CD4-positive, alpha-beta T cell treated with Interleukin-17A for 4 hours (primary cell): ENCODE measurements around the gene KCNIP3.
"Not testable (repeated sequence)": the region's sequence is repeated elsewhere in the genome, so short reads cannot be mapped to it uniquely, and the experiment has no call there.

ENCODE experiments used
- DNase-seq: peaks from one replicate; pipeline ENCODE4 v3.0.0-alpha.2; 2020; ENCODE audit warnings: mixed read lengths

KCNIP3 gene

GRCh38 chr2:95349568-95350322 is 52.6 kb downstream of the KCNIP3 start:
- no peak for DNase-seq

GRCh38 chr2:95350368-95350767 is 53.2 kb downstream of the KCNIP3 start:
- DNase-seq, result no peak

DNA sequence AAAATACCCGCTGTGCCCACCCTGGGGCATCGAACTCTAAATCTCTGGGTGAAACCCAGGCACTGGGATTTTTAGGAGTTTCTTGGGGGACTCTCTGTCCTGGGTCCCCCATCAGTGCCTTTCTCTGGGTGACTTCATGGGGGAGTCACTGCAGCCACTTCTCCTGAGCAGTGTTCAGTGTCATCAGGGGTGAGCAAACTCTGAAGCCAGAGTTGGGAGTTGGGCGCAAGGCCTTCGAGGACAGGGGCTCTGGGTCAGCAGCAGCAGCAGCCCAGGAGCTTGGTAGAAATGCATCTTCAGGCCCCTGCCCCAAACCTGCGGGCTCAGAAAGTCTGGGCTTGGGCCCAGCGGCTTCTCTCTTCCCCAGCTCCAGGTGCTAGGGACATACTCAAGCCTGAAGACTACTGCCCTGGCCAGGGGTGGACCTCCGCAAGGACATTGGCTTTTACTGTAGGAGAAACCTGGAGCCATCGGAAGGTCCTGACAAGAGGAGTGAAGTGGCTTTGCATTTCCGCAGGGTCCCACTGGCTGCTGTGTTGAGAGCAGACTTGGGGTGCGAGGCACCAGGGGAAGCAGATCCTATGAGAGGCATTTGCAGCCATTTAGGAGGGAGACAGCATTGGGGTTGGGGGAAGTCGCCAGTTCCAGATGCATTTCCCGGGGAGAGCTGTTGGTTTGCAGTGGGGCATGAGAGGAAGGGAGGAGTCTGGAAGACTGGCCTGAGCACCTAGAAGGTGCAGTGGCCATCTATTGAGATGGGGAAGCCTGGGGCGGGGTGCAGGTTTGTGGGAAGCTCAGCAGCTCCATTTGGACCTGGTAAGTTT is 53.8 kb downstream of the KCNIP3 start:
- no peak for DNase-seq

GRCh38 chr2:95351598-95351915 is 54.4 kb downstream of the KCNIP3 start:
- no peak for DNase-seq

- no peak for DNase-seq
These were observed 55.3 kb downstream of the KCNIP3 start for GRCh38 chr2:95352310-95353054.

GRCh38 chr2:95353055-95353575 is 56.0 kb downstream of the KCNIP3 start:
- DNase-seq, result no peak

GRCh38 chr2:95353613-95354468 is 56.7 kb downstream of the KCNIP3 start:
- no peak for DNase-seq

GRCh38 chr2:95354469-95354901 is 57.3 kb downstream of the KCNIP3 start:
- DNase-seq, result no peak

GRCh38 chr2:95354925-95355324 is 57.8 kb downstream of the KCNIP3 start:
- DNase-seq, result no peak

GRCh38 chr2:95355486-95355885 is 58.3 kb downstream of the KCNIP3 start:
- not testable (repeated sequence) for DNase-seq

- DNase-seq, result no peak
These were observed 59.9 kb downstream of the KCNIP3 start for GRCh38 chr2:95356821-95357700.

- DNase-seq, result no peak
These were observed 60.7 kb downstream of the KCNIP3 start for GRCh38 chr2:95357717-95358280.

DNA sequence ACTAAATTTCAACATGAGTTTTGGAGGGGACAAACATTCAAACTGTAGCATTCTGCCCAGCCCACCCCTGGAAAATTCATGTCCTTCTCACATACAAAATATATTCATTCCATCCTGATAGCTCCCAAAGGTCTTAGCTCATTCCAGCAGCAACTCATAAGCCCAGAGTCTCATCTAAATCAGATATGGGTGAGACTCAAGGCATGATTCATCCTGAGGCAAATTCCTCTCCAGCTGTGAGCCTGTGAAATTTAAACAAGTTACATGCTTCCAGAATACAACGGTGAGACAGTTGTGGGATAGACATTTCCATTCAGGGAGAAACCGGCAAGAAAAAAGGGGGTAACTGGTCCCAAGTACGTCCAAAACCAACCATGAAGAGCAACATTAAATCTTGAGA is 61.9 kb downstream of the KCNIP3 start:
- no peak for DNase-seq

GRCh38 chr2:95359501-95359930 is 62.4 kb downstream of the KCNIP3 start:
- no peak for DNase-seq

DNA sequence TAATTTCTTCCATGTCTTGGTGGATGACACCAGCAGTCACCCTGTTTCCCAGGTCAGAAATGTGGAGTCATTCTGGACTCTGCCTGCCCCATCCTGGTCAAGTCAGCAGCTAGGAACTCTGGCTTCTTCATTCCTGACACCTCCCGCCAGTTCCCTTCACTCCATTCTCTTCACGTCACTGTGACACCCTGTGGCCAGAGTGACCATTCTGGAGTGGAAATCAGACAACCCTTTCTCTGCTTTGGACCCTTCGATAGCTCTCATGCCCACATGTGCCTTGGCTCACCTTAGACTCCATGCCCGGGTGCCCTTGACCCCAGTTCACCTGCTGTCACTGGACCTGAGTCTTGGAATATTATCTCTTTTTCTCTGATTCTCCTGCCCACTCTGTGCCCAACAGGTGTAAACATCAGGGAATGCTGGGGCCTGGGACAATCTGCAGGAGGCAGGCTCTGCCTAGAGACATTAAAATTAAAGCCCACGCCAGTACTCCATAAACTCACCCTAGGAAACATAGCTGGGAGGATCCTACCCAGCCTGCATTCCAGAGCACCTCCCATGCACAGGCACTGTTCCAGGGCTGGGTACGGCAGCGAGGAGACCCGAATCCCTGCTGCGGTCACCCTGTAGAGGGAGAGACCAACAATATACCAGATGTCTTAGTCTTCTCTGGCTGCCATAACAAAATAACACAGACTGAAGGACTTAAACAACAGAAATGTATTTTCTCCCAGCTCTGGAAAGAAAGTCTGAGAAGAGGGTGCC is 64.3 kb downstream of the KCNIP3 start:
- DNase-seq, result no peak

DNA sequence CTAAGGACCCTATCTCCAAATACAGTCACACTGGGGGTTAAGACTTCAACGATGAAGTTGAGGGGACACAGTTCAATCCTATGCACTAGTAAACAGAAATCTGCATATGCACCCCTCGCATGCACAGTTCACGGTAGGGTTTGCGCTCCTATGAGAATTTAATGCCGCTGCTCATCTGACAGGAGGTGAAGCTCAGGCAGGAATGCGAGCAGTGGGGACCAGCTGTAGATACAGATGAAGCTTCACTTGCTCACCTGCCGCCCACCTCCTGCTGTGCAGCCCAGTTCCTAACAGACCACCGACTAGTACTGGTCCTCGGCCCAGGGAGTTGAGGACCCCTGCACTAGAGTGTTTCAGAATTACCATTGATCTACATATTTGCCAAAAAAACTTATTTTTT is 65.3 kb downstream of the KCNIP3 start:
- DNase-seq, result no peak

GRCh38 chr2:95366514-95366913 is 69.4 kb downstream of the KCNIP3 start:
- no peak for DNase-seq

- no peak for DNase-seq
These were observed 75.2 kb downstream of the KCNIP3 start for GRCh38 chr2:95372216-95372829.

- no peak for DNase-seq
These were observed 75.7 kb downstream of the KCNIP3 start for GRCh38 chr2:95372845-95373244.

DNA sequence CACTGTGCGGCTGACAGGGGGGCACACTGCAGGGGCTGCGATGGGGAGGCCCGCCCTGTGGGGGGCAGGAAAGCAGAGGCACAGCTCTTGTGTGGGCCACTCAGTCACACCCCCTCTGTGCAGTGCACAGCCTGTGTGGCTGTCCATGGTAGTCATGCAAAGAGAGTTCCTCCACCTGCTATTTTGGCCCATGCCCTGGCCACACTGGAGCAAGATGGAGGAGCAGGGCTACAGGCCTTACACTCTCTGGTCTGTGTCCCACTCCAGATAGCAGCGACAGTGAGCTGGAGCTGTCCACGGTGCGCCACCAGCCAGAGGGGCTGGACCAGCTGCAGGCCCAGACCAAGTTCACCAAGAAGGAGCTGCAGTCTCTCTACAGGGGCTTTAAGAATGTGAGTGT is 76.9 kb downstream of the KCNIP3 start:
- DNase-seq, result no peak
